Brain microvascular endothelial cell (primary cell): ENCODE results near the gene P2RX7.
A peak's percentile ranks its signal among the peaks of the same experiment; 100 is the strongest.

Experiments
- DNase-seq: peaks from one replicate; pipeline ENCODE4 v3.0.0-alpha.2; 2020
- H3K27ac ChIP-seq: fragments of 250-450 bp; sonication (Bioruptor Pico); 2 replicates; pipeline ENCODE4 v1.5.1; 2020; ENCODE audit warnings: mild to moderate bottlenecking, moderate library complexity
- H3K27me3 ChIP-seq: fragments of 250-450 bp; sonication (Bioruptor Pico); replicated peaks from 2 replicates; pipeline ENCODE4 v1.5.1; 2020; ENCODE audit warnings: mild to moderate bottlenecking
- H3K36me3 ChIP-seq: fragments of 250-450 bp; sonication (Bioruptor Pico); replicated peaks from 2 replicates; pipeline ENCODE4 v1.5.1; 2020; ENCODE audit warnings: mild to moderate bottlenecking
- H3K4me3 ChIP-seq: 2 replicates; pipeline ENCODE4 v1.5.1; 2011; ENCODE audit warnings: low read depth, mild to moderate bottlenecking, control low read depth, low read length, moderate library complexity
- in situ Hi-C: cut with HindIII; loops from 2 replicates; pipeline ENCODE4 v1.10.0; 2017; ENCODE audit warnings: low sequenced_read_pairs, low pct_ligation_motif_present
- TF ChIP-seq, protein P1 (sequence below): IDR thresholded peaks from 2 replicates; pipeline ENCODE4 v1.5.1; 2011; ENCODE audit warnings: low read depth, mild to moderate bottlenecking, moderate library complexity, low read length, control low read depth, inconsistent platforms; ENCODE audit errors: missing control alignments

P2RX7 gene

DNA sequence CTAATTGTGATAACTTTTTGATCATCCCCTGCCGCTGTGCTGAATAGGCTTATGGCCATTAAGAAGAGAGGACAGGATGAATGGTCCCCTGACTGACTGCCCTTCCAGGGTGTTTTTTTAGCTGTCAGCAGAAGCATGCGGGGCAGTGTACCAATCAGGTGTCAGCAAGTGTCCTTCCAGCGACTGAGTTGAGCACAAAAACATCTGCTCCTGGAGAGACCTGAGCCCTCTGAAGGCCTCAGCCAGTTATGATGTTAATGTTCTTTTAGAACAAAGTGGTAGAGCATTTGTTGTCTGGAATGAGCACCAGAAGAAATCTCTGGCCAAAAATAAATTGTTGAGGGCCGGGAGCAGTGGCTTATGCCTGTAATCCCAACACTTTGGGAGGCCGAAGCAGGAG, 37.5 kb downstream of the P2RX7 start:
- no peak for DNase-seq
- TF ChIP-seq, protein P1, sequence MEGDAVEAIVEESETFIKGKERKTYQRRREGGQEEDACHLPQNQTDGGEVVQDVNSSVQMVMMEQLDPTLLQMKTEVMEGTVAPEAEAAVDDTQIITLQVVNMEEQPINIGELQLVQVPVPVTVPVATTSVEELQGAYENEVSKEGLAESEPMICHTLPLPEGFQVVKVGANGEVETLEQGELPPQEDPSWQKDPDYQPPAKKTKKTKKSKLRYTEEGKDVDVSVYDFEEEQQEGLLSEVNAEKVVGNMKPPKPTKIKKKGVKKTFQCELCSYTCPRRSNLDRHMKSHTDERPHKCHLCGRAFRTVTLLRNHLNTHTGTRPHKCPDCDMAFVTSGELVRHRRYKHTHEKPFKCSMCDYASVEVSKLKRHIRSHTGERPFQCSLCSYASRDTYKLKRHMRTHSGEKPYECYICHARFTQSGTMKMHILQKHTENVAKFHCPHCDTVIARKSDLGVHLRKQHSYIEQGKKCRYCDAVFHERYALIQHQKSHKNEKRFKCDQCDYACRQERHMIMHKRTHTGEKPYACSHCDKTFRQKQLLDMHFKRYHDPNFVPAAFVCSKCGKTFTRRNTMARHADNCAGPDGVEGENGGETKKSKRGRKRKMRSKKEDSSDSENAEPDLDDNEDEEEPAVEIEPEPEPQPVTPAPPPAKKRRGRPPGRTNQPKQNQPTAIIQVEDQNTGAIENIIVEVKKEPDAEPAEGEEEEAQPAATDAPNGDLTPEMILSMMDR = no peak
- Histone ChIP-seq H3K36me3 (no peaks in the 10 kb centered on the region), H3K27ac (no peak overlapping the region), H3K27me3 (no peaks in the 10 kb centered on the region), H3K4me3 (no peak overlapping the region)
- in situ Hi-C loops = no loop called here

- no peaks in the 10 kb centered on the region for H3K27me3 ChIP-seq
- in situ Hi-C loops = no loop called here
- TF ChIP-seq, protein P1 = no peak
- H3K4me3 ChIP-seq = no peak overlapping the region
- H3K36me3 ChIP-seq = no peaks in the 10 kb centered on the region
- DNase-seq = peak; percentile 28
- peak overlapping the region; percentile 37 for H3K27ac ChIP-seq
Measured at GRCh38 chr12:121170611-121171260, 38.1 kb downstream of the P2RX7 start.

- H3K4me3 ChIP-seq = no peak overlapping the region
- no peaks in the 10 kb centered on the region for H3K36me3 ChIP-seq
- TF ChIP-seq, protein P1 = no peak
- DNase-seq = no peak
- no peaks in the 10 kb centered on the region for H3K27me3 ChIP-seq
- in situ Hi-C loops = no loop called here
- H3K27ac ChIP-seq = no peak overlapping the region
Measured at GRCh38 chr12:121172145-121172544, 39.5 kb downstream of the P2RX7 start.

- Histone ChIP-seq H3K36me3 (no peaks in the 10 kb centered on the region), H3K27ac (no peak overlapping the region), H3K27me3 (no peaks in the 10 kb centered on the region), H3K4me3 (no peak overlapping the region)
- TF ChIP-seq, protein P1 = no peak
- in situ Hi-C loops = no loop called here
- DNase-seq = no peak
Measured at GRCh38 chr12:121175383-121176119, 42.9 kb downstream of the P2RX7 start.

GRCh38 chr12:121176826-121177529, 44.3 kb downstream of the P2RX7 start:
- TF ChIP-seq, protein P1 = no peak
- no peak for DNase-seq
- Histone ChIP-seq H3K27ac (no peak overlapping the region), H3K36me3 (no peaks in the 10 kb centered on the region), H3K4me3 (no peak overlapping the region), H3K27me3 (no peaks in the 10 kb centered on the region)
- in situ Hi-C loops = no loop called here
